HL-60 (cell line): ENCODE data around the gene TENM3.

Experiments used
- DNase-seq, 2 experiments: peaks; one replicate each; pipeline ENCODE4 v3.0.0-alpha.2; 2010 to 2020; ENCODE audit warnings: low read depth in 1 of 2, low spot score in 1 of 2
- H3K27ac ChIP-seq: fragments of 250-450 bp; sonication (Bioruptor Pico); replicated peaks from 2 replicates; pipeline ENCODE4 v1.5.1; 2020; ENCODE audit warnings: mild to moderate bottlenecking, moderate library complexity
- H3K27me3 ChIP-seq: fragments of 250-450 bp; sonication (Bioruptor Pico); 2 replicates; pipeline ENCODE4 v1.5.1; 2021; ENCODE audit warnings: mild to moderate bottlenecking, moderate library complexity; ENCODE audit not compliant: insufficient read depth, poor library complexity, severe bottlenecking
- H3K4me3 ChIP-seq: replicated peaks from 2 replicates; pipeline ENCODE4 v1.5.1; 2011; ENCODE audit warnings: mild to moderate bottlenecking, control low read depth, low read length; ENCODE audit not compliant: insufficient read depth
- CTCF ChIP-seq: IDR thresholded peaks from one replicate; pipeline ENCODE4 v1.5.1; 2011; ENCODE audit warnings: low read length, control low read depth, inconsistent platforms; ENCODE audit not compliant: insufficient read depth
- GABPA ChIP-seq: IDR thresholded peaks from 2 replicates; pipeline ENCODE4 v1.6.1; 2012; ENCODE audit warnings: low read depth
- POLR2AphosphoS5 ChIP-seq: IDR thresholded peaks from 2 replicates; pipeline ENCODE4 v1.6.1; 2012; ENCODE audit warnings: low read depth
- REST ChIP-seq: IDR thresholded peaks from 2 replicates; pipeline ENCODE4 v1.6.1; 2012; ENCODE audit warnings: low read depth; ENCODE audit not compliant: insufficient replicate concordance
- SPI1 ChIP-seq: IDR thresholded peaks from 2 replicates; pipeline ENCODE4 v1.6.1; 2012; ENCODE audit warnings: low read depth, mild to moderate bottlenecking, borderline replicate concordance

Gene TENM3

GRCh38 chr4:182828360-182829025, 585.3 kb downstream of the TENM3 start:
- TF ChIP-seq CTCF: no peak
- Histone ChIP-seq H3K27ac (no peak overlapping the region), H3K27me3 (no peaks in the 10 kb centered on the region), H3K4me3 (no peak overlapping the region)
- no peak for DNase-seq

- no peak overlapping the region for H3K27ac ChIP-seq
- no peak for DNase-seq
- H3K27me3 ChIP-seq: no peaks in the 10 kb centered on the region
- TF ChIP-seq REST (no peak), SPI1 (no peak), GABPA (no peak), CTCF (no peak), POLR2AphosphoS5 (no peak)
- no peak overlapping the region for H3K4me3 ChIP-seq
These were observed 586.0 kb downstream of the TENM3 start for GRCh38 chr4:182829196-182829595.

- Histone ChIP-seq H3K27me3 (no peaks in the 10 kb centered on the region), H3K27ac (no peak overlapping the region), H3K4me3 (no peak overlapping the region)
- TF ChIP-seq SPI1 (no peak), POLR2AphosphoS5 (no peak), GABPA (no peak), REST (no peak), CTCF (no peak)
- no peak for DNase-seq
These were observed 588.2 kb downstream of the TENM3 start for GRCh38 chr4:182831376-182831775.
